BE2C (cell line): ENCODE data around the gene ZMYND8.

Experiments used
- DNase-seq: peaks from one replicate; pipeline ENCODE4 v3.0.0-alpha.2; 2020
- H3K27me3 ChIP-seq: fragments of 250-450 bp; sonication (Bioruptor Pico); 2 replicates; pipeline ENCODE4 v1.5.1; 2020; ENCODE audit warnings: mild to moderate bottlenecking
- H3K36me3 ChIP-seq: fragments of 250-450 bp; sonication (Bioruptor Pico); 2 replicates; pipeline ENCODE4 v1.5.1; 2020; ENCODE audit warnings: mild to moderate bottlenecking
- H3K4me1 ChIP-seq: fragments of 250-450 bp; sonication (Bioruptor Pico); 2 replicates; pipeline ENCODE4 v1.5.1; 2020
- H3K4me3 ChIP-seq: 2 replicates; pipeline ENCODE4 v1.5.1; 2011; ENCODE audit warnings: low read depth, low read length
- H3K9me3 ChIP-seq: fragments of 250-450 bp; sonication (Bioruptor Pico); 2 replicates; pipeline ENCODE4 v1.5.1; 2020
- CTCF ChIP-seq: IDR thresholded peaks from 2 replicates; pipeline ENCODE4 v1.5.1; 2012; ENCODE audit warnings: mild to moderate bottlenecking, low read depth, low read length

Gene ZMYND8

GRCh38 chr20:47272893-47273590, 83.5 kb downstream of the ZMYND8 start:
- peaks cover 79% of the 10 kb centered on the region for H3K36me3 ChIP-seq
- DNase-seq = peak; percentile 52
- H3K9me3 ChIP-seq = no peaks in the 10 kb centered on the region
- TF ChIP-seq CTCF = peak; percentile 94
- no peak overlapping the region for H3K4me3 ChIP-seq
- H3K4me1 ChIP-seq = no peaks in the 10 kb centered on the region
- no peaks in the 10 kb centered on the region for H3K27me3 ChIP-seq

- Histone ChIP-seq H3K27me3 (no peaks in the 10 kb centered on the region), H3K4me3 (no peak overlapping the region), H3K36me3 (peaks cover 72% of the 10 kb centered on the region), H3K9me3 (no peaks in the 10 kb centered on the region), H3K4me1 (no peaks in the 10 kb centered on the region)
- DNase-seq = no peak
- no peak for TF ChIP-seq CTCF
Measured at GRCh38 chr20:47271046-47271615, 85.4 kb downstream of the ZMYND8 start.

- peaks cover 65% of the 10 kb centered on the region for H3K36me3 ChIP-seq
- peaks cover under 1% of the 10 kb centered on the region; the same call in 1 of the 2 replicates for H3K4me1 ChIP-seq
- TF ChIP-seq CTCF = no peak
- DNase-seq = no peak
- H3K27me3 ChIP-seq = no peaks in the 10 kb centered on the region
- no peaks in the 10 kb centered on the region for H3K9me3 ChIP-seq
- no peak overlapping the region for H3K4me3 ChIP-seq
Measured at GRCh38 chr20:47269309-47270165, 87.0 kb downstream of the ZMYND8 start.

GRCh38 chr20:47267621-47268020, 88.9 kb downstream of the ZMYND8 start:
- Histone ChIP-seq H3K4me1 (peaks cover 12% of the 10 kb centered on the region), H3K9me3 (no peaks in the 10 kb centered on the region), H3K36me3 (peaks cover 54% of the 10 kb centered on the region), H3K27me3 (no peaks in the 10 kb centered on the region), H3K4me3 (no peak overlapping the region)
- TF ChIP-seq CTCF = no peak
- no peak for DNase-seq

- no peak for TF ChIP-seq CTCF
- no peaks in the 10 kb centered on the region for H3K27me3 ChIP-seq
- no peaks in the 10 kb centered on the region for H3K9me3 ChIP-seq
- DNase-seq = no peak
- H3K4me1 ChIP-seq = peaks cover 17% of the 10 kb centered on the region
- peaks cover 54% of the 10 kb centered on the region for H3K36me3 ChIP-seq
- H3K4me3 ChIP-seq = no peak overlapping the region
Measured at GRCh38 chr20:47266847-47267515, 89.5 kb downstream of the ZMYND8 start.
